SK-N-SH treated with all-trans-retinoic acid at 6 μM for 48 hours (cell line): ENCODE data around the gene SRPK2.

Experiments used
- ATAC-seq: fragments of 200-7000 bp; cut with Tn5 transposase; 3 replicates; pipeline ENCODE4 v1.9.1; 2020; ENCODE audit warnings: mild to moderate bottlenecking, moderate library complexity
- ARNTL ChIP-seq: fragments of 450-650 bp; formaldehyde crosslinking; IDR thresholded peaks from 2 replicates; pipeline ENCODE4 v1.5.0; 2020; ENCODE audit warnings: low read depth, mild to moderate bottlenecking, moderate library complexity, borderline replicate concordance
- BACH2 ChIP-seq: fragments of 250-450 bp; sonication (Bioruptor Pico); IDR thresholded peaks from 2 replicates; pipeline ENCODE4 v1.9.0; 2021; ENCODE audit warnings: mild to moderate bottlenecking, borderline replicate concordance
- CREB5 ChIP-seq: fragments of 250-450 bp; sonication (Bioruptor Pico); IDR thresholded peaks from 2 replicates; pipeline ENCODE4 v1.5.1; 2020; ENCODE audit warnings: low read depth, mild to moderate bottlenecking, moderate library complexity
- CSDC2 ChIP-seq: fragments of 250-450 bp; sonication (Bioruptor Pico); IDR thresholded peaks from 2 replicates; pipeline ENCODE4 v1.5.0; 2020; ENCODE audit warnings: mild to moderate bottlenecking, moderate library complexity
- CSRNP3 ChIP-seq: fragments of 250-450 bp; sonication (Bioruptor Pico); IDR thresholded peaks from 2 replicates; pipeline ENCODE4 v1.5.1; 2021; ENCODE audit warnings: mild to moderate bottlenecking, moderate library complexity
- ESRRG ChIP-seq: fragments of 250-450 bp; sonication (Bioruptor Pico); IDR thresholded peaks from 2 replicates; pipeline ENCODE4 v1.6.1; 2021; ENCODE audit warnings: mild to moderate bottlenecking
- ISL1 ChIP-seq: fragments of 250-450 bp; sonication (Bioruptor Pico); IDR thresholded peaks from 2 replicates; pipeline ENCODE4 v2.1.2; 2022; ENCODE audit warnings: mild to moderate bottlenecking, moderate library complexity
- OSR1 ChIP-seq: fragments of 250-450 bp; sonication (Bioruptor Pico); IDR thresholded peaks from 2 replicates; pipeline ENCODE4 v1.8.0; 2022; ENCODE audit warnings: moderate library complexity, mild to moderate bottlenecking, inconsistent platforms
- PPARA ChIP-seq: fragments of 250-450 bp; sonication (Bioruptor Pico); IDR thresholded peaks from 2 replicates; pipeline ENCODE4 v1.5.0; 2020; ENCODE audit warnings: mild to moderate bottlenecking, borderline replicate concordance
- RARB ChIP-seq: fragments of 250-450 bp; sonication (Bioruptor Pico); IDR thresholded peaks from 2 replicates; pipeline ENCODE4 v1.8.0; 2021; ENCODE audit warnings: mild to moderate bottlenecking, moderate library complexity
- SNAI2 ChIP-seq: fragments of 250-450 bp; sonication (Bioruptor Pico); IDR thresholded peaks from 2 replicates; pipeline ENCODE4 v1.5.0; 2020; ENCODE audit warnings: mild to moderate bottlenecking, moderate library complexity
- TCF4 ChIP-seq: fragments of 250-450 bp; sonication (Bioruptor Pico); IDR thresholded peaks from 2 replicates; pipeline ENCODE4 v1.8.0; 2021; ENCODE audit warnings: mild to moderate bottlenecking, moderate library complexity, borderline replicate concordance
- TOX ChIP-seq: fragments of 250-450 bp; sonication (Bioruptor Pico); IDR thresholded peaks from 2 replicates; pipeline ENCODE4 v1.8.0; 2021; ENCODE audit warnings: mild to moderate bottlenecking, moderate library complexity, borderline replicate concordance
- TSHZ2 ChIP-seq: fragments of 250-450 bp; sonication (Bioruptor Pico); IDR thresholded peaks from 2 replicates; pipeline ENCODE4 v1.5.0; 2020; ENCODE audit warnings: mild to moderate bottlenecking, moderate library complexity
- ZC3H10 ChIP-seq: fragments of 250-450 bp; sonication (Bioruptor Pico); IDR thresholded peaks from 2 replicates; pipeline ENCODE4 v1.5.1; 2021; ENCODE audit warnings: mild to moderate bottlenecking, moderate library complexity
- ZFP3 ChIP-seq: fragments of 250-450 bp; sonication (Bioruptor Pico); IDR thresholded peaks from 2 replicates; pipeline ENCODE4 v1.5.0; 2020; ENCODE audit warnings: mild to moderate bottlenecking, moderate library complexity
- ZNF565 ChIP-seq: fragments of 450-650 bp; formaldehyde crosslinking; conservative IDR thresholded peaks from 2 replicates; pipeline ENCODE4 v1.5.0; 2020; ENCODE audit warnings: low read depth, mild to moderate bottlenecking, moderate library complexity
- ZNF70 ChIP-seq: fragments of 450-650 bp; formaldehyde crosslinking; IDR thresholded peaks from 2 replicates; pipeline ENCODE4 v1.5.0; 2020; ENCODE audit warnings: mild to moderate bottlenecking, moderate library complexity
- ZNF8 ChIP-seq: fragments of 450-650 bp; formaldehyde crosslinking; IDR thresholded peaks from 2 replicates; pipeline ENCODE4 v1.5.0; 2020; ENCODE audit warnings: mild to moderate bottlenecking, moderate library complexity
- TF ChIP-seq, protein P1 (sequence below): fragments of 250-450 bp; sonication (Bioruptor Pico); IDR thresholded peaks from 2 replicates; pipeline ENCODE4 v1.8.0; 2020; ENCODE audit warnings: mild to moderate bottlenecking, moderate library complexity, borderline replicate concordance

Gene SRPK2

DNA sequence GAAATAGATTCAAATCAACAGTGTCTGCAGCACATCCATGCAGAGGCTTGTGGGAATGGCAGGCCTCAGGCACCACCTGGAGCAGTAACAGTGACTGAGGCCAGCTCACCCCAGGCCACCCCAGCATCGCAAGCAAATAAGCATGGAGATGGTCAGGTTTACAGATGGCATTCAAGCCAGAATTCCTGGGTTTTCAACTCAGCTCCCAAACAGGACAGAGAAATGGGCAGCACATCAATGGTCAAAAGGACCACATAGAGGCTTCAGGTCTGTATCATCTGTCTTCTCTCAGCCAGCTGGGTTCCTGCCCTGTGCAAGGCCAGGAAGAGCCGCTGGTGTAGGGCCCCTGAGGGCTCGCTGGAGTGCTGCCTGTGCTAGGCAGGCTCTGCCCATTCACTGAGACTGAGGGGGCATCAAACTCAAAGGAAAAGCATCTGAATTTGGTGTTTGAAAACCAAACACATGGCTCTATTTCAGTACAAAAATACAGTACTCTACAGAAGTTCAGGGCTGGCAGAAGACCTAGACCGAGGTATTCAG, 262.2 kb downstream of the SRPK2 start:
- TF ChIP-seq BACH2 (CRISPR knock-in tag) (no peak), ARNTL (CRISPR knock-in tag) (no peak), SNAI2 (CRISPR knock-in tag) (no peak), ZNF8 (CRISPR knock-in tag) (no peak), CSDC2 (CRISPR knock-in tag) (no peak), OSR1 (CRISPR knock-in tag) (no peak), RARB (no peak), ZFP3 (no peak), TOX (CRISPR knock-in tag) (no peak), TSHZ2 (CRISPR knock-in tag) (no peak), ZNF565 (no peak), ZNF70 (CRISPR knock-in tag) (no peak), CREB5 (CRISPR knock-in tag) (no peak)
- TF ChIP-seq, protein P1, sequence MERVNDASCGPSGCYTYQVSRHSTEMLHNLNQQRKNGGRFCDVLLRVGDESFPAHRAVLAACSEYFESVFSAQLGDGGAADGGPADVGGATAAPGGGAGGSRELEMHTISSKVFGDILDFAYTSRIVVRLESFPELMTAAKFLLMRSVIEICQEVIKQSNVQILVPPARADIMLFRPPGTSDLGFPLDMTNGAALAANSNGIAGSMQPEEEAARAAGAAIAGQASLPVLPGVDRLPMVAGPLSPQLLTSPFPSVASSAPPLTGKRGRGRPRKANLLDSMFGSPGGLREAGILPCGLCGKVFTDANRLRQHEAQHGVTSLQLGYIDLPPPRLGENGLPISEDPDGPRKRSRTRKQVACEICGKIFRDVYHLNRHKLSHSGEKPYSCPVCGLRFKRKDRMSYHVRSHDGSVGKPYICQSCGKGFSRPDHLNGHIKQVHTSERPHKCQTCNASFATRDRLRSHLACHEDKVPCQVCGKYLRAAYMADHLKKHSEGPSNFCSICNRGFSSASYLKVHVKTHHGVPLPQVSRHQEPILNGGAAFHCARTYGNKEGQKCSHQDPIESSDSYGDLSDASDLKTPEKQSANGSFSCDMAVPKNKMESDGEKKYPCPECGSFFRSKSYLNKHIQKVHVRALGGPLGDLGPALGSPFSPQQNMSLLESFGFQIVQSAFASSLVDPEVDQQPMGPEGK, result no peak

DNA sequence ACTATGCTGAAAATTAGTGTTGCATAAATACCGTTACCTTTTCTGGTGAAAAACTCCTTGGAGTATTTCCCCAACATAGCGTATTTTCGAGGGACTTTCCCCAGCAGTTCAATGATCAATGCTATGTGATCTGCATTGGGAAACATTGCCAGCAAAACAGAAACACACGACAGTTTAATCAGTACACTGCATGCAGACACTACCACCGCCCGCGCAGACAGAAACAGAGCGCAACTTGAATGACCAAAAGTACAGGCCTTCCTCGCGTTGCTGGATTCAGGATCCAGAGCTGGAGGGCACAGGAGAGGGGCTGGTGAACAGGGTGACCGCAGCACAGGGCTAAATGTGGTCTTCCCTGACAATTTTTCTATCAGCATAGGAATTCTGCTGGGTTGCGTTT, 263.0 kb downstream of the SRPK2 start:
- TF ChIP-seq, protein P1, result no peak
- TF ChIP-seq CSDC2 (CRISPR knock-in tag), result no peak
- TF ChIP-seq BACH2 (CRISPR knock-in tag), result no peak
- no peak for TF ChIP-seq TCF4
- TF ChIP-seq PPARA, result no peak
- no peak for TF ChIP-seq CREB5 (CRISPR knock-in tag)
- TF ChIP-seq ISL1 (CRISPR knock-in tag), result no peak
- TF ChIP-seq ESRRG (CRISPR knock-in tag), result no peak
- TF ChIP-seq CSRNP3 (CRISPR knock-in tag), result no peak
- TF ChIP-seq TSHZ2 (CRISPR knock-in tag), result no peak
- TF ChIP-seq ZNF565, result no peak
- no peak for TF ChIP-seq SNAI2 (CRISPR knock-in tag)
- no peak for TF ChIP-seq ZC3H10 (CRISPR knock-in tag)
- TF ChIP-seq ZNF70 (CRISPR knock-in tag), result no peak
- no peak for TF ChIP-seq ARNTL (CRISPR knock-in tag)
- TF ChIP-seq ZFP3, result no peak
- no peak for ATAC-seq

More for the DNA sequence above, 262.2 kb downstream of the SRPK2 start:
- peak; percentile 28; the same call in 2 of the 3 replicates for ATAC-seq
